PFSK-1 (cell line): ENCODE measurements around the gene TRPC4.

ENCODE experiments used
- POLR2AphosphoS5 ChIP-seq: IDR thresholded peaks from 2 replicates; pipeline ENCODE4 v1.6.1; 2012; ENCODE audit warnings: low read depth, mild to moderate bottlenecking, control low read depth, low read length, moderate library complexity
- TAF1 ChIP-seq: IDR thresholded peaks from 2 replicates; pipeline ENCODE4 v1.6.1; 2012; ENCODE audit warnings: low read length, control low read depth, borderline replicate concordance; ENCODE audit not compliant: insufficient read depth
- TF ChIP-seq, protein P1 (sequence below), 2 experiments: IDR thresholded peaks; 2 replicates each; pipeline versions ENCODE4 v1.6.1 to v1.8.0; 2011 to 2012; ENCODE audit warnings: low read depth in 2 of 2, low read length in 2 of 2, control low read depth in 1 of 2, inconsistent platforms in 1 of 2, mild to moderate bottlenecking in 1 of 2, moderate library complexity in 1 of 2; ENCODE audit not compliant: insufficient read depth in 1 of 2

DNA sequence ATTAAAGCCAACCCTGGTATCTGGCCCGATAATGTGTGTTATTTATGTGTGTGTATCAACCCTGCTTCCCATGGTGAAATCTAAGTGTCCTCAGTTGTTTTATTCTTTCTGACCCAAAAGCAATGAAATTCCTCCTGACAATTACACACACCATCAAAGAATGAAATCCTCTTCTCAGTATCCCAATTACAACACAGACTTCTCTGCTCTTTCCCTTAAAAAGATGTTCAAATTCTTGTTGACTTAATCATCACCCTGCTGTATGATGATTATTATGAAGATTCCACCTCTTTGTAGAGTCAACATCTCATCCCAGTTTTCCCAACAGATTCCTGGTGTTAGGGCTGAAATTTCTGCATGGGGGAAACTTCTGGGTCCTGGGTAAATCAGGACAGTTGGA is 8.9 kb upstream of the TRPC4 start:
- TF ChIP-seq POLR2AphosphoS5: no peak
- TF ChIP-seq, protein P1, sequence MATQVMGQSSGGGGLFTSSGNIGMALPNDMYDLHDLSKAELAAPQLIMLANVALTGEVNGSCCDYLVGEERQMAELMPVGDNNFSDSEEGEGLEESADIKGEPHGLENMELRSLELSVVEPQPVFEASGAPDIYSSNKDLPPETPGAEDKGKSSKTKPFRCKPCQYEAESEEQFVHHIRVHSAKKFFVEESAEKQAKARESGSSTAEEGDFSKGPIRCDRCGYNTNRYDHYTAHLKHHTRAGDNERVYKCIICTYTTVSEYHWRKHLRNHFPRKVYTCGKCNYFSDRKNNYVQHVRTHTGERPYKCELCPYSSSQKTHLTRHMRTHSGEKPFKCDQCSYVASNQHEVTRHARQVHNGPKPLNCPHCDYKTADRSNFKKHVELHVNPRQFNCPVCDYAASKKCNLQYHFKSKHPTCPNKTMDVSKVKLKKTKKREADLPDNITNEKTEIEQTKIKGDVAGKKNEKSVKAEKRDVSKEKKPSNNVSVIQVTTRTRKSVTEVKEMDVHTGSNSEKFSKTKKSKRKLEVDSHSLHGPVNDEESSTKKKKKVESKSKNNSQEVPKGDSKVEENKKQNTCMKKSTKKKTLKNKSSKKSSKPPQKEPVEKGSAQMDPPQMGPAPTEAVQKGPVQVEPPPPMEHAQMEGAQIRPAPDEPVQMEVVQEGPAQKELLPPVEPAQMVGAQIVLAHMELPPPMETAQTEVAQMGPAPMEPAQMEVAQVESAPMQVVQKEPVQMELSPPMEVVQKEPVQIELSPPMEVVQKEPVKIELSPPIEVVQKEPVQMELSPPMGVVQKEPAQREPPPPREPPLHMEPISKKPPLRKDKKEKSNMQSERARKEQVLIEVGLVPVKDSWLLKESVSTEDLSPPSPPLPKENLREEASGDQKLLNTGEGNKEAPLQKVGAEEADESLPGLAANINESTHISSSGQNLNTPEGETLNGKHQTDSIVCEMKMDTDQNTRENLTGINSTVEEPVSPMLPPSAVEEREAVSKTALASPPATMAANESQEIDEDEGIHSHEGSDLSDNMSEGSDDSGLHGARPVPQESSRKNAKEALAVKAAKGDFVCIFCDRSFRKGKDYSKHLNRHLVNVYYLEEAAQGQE (IDR thresholded peaks at IDR 0.05; ENCODE audit: insufficient read depth in 1 of 2, low read depth in 2 of 2, low read length in 2 of 2): no peak
- no peak for TF ChIP-seq TAF1
